Ammon's horn (tissue), 1 donor: ENCODE data around the gene OR10AD1.
"Not testable (repeated sequence)": the region's sequence is repeated elsewhere in the genome, so short reads cannot be mapped to it uniquely, and the experiment has no call there.

ENCODE experiments used
- DNase-seq: peaks from one replicate; pipeline ENCODE4 v3.0.0-alpha.2; 2016; ENCODE audit warnings: low spot score

The OR10AD1 gene

GRCh38 chr12:48203192-48203591, at the start of gene OR10AD1:
Gene OR10AD1, minus strand, starts transcription at chr12:48203292. Its CDS starts 0 bp downstream, at chr12:48203292.
- no peak for DNase-seq

GRCh38 chr12:48247181-48247966, 44.3 kb upstream of the OR10AD1 start:
- DNase-seq = no peak

- no peak for DNase-seq
Observed at GRCh38 chr12:48237162-48237561, 34.1 kb upstream of the OR10AD1 start.

- no peak for DNase-seq
Observed at GRCh38 chr12:48235796-48236333, 32.8 kb upstream of the OR10AD1 start.

GRCh38 chr12:48231169-48231958, 28.3 kb upstream of the OR10AD1 start:
- DNase-seq = not testable (repeated sequence)

- DNase-seq = not testable (repeated sequence)
Observed at GRCh38 chr12:48224533-48224932, 21.4 kb upstream of the OR10AD1 start.

GRCh38 chr12:48221645-48222044, 18.6 kb upstream of the OR10AD1 start:
- DNase-seq = no peak

- no peak for DNase-seq
Observed at GRCh38 chr12:48220701-48221100, 17.6 kb upstream of the OR10AD1 start.

GRCh38 chr12:48219631-48220030, 16.5 kb upstream of the OR10AD1 start:
- no peak for DNase-seq

GRCh38 chr12:48216785-48217184, 13.7 kb upstream of the OR10AD1 start:
- peak; percentile 42 for DNase-seq

- not testable (repeated sequence) for DNase-seq
Observed at GRCh38 chr12:48209495-48209894, 6.4 kb upstream of the OR10AD1 start.

GRCh38 chr12:48202766-48203165, 326 bp downstream of the OR10AD1 start:
- DNase-seq = no peak

- DNase-seq = no peak
Observed at GRCh38 chr12:48201516-48201915, 1.6 kb downstream of the OR10AD1 start.

GRCh38 chr12:48201091-48201490, 2.0 kb downstream of the OR10AD1 start:
- DNase-seq = no peak

- DNase-seq = no peak
Observed at GRCh38 chr12:48199774-48200221, 3.3 kb downstream of the OR10AD1 start.

GRCh38 chr12:48198985-48199384, 4.1 kb downstream of the OR10AD1 start:
- DNase-seq = no peak

- peak; percentile 27 for DNase-seq
Observed at GRCh38 chr12:48198672-48198971, 4.5 kb downstream of the OR10AD1 start.

- peak; percentile 97 for DNase-seq
Observed at GRCh38 chr12:48197971-48198671, 5.0 kb downstream of the OR10AD1 start.

GRCh38 chr12:48197549-48197970, 5.5 kb downstream of the OR10AD1 start:
- DNase-seq = peak; percentile 54

GRCh38 chr12:48194799-48195201, 8.3 kb downstream of the OR10AD1 start:
- DNase-seq = no peak

GRCh38 chr12:48193623-48194022, 9.5 kb downstream of the OR10AD1 start:
- no peak for DNase-seq

- no peak for DNase-seq
Observed at GRCh38 chr12:48192861-48193260, 10.2 kb downstream of the OR10AD1 start.
